Daoy (cell line): ENCODE data around the gene RDX. TPM values are rescaled to one million over a fixed set of nuclear protein-coding genes. Genes with fewer than 3 reads are reported as not detected.

Experiments used
- DNase-seq: peaks from one replicate; pipeline ENCODE4 v3.0.0-alpha.2; 2015; ENCODE audit warnings: low read depth
- total RNA-seq: library from RNA; depleted of rRNA; stranded (reverse); fragments of >200 nt; shearing (Covaris generic); gene quantifications from 2 replicates; pipeline ENCODE4 v1.2.3, GENCODE V29; 2014; rRNA removed

RDX gene
- total RNA-seq, 1 experiment from 2014 or later, result 62.9 TPM

DNA sequence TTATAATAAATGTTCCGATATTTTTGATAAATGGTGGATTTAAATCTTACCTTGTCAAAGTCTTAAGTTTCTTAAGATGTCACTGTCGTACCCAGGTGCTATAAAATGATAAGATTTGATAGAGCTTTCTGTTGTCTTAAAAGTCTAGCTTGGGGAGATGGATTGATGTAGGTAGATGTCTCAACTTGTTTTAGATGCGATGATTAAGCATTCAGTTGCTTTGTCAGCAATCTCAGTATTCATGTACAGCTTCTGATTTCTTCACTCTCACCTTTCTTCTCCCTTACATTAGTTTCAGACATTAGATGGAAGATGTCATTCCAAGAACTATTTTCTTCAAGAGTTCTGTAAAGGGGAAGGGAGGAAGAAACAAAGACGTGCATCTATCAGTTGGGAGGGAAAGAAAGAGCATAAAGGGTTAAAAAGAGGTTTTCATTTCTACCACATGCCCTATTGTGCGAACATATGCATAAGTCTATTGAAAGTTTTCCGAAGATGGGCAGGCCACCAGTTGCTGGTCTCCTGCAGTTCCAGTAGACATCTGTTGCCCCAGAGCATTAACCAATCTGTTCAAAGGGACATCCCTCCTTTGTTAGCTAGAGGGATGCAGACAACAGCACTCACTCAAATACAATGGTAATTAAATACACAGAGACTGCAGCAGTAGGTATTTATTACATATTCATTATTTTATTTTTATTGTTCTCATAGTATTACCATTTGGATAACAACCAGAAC is 164.9 kb downstream of the RDX start:
- no peak for DNase-seq

- no peak for DNase-seq
Observed at GRCh38 chr11:110130642-110131238, 165.7 kb downstream of the RDX start.

DNA sequence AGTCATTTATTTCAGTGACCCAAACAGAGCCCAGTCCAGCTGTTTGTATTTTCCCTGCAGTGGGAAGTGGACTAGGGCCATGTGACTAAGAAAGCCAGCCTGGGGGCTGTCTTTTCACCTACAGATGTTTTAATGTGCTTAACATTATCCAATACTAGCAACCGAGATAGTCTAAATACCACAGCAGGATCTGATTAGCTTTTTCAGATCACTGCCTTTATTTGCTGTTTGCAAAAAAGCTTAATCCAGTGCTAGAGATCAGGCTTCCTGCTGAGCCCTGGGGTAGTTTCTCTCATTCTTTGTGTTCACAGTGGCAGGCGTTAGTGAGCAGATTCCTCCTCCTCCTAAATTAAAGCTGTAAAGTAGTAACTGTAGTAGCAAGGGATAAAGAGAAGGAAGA is 168.3 kb downstream of the RDX start:
- DNase-seq, result no peak

DNA sequence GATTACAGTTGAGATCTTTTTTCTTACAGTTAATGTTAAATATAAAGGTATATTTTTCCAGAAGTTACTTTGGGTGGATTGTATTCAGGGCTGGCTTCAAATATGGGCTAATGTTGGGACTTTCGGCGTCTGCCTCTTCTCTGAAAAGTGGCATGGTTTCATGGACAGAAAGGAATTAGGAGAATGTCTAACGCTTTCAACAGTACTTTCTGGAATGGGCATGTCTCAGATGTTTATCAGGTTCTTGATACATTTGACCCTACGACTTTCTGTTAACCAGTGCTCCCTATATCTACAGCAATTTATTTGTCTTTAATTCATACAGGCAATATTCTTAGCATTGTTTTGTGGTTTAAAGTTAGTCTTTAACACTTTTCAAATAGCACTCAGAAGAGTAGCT is 169.5 kb downstream of the RDX start:
- no peak for DNase-seq

DNA sequence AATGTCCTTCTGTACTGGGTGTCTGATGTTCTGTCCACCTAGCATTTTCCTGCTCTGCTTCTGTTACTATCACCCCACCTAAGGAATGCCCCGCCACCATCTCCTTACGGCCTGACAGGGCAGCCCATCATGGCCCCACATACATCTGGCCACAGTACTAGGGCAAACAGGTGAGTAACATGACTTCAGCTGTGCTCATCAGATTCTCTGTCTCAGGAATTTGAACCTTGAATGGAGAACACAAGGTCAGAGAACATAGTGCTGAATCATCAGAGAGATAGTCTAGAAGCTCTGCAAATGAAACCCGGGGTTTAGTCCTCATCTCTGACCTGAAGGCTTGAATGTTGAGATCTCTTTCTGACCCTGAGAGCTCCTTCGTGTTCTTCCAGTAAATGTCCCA is 170.8 kb downstream of the RDX start:
- peak; percentile 13 for DNase-seq

Other genes starting within 250 kb of the RDX start
- gene ZC3H12C, start 203.2 kb downstream of the RDX start, total RNA-seq, result 3.8 and 4.0 TPM in 2 replicates
- gene FDX1, start 133.3 kb upstream of the RDX start, total RNA-seq, result 10.9 and 13.4 TPM in 2 replicates